HEK293 (cell line): ENCODE results near the gene COPG1.
A peak's percentile ranks its signal among the peaks of the same experiment; 100 is the strongest.

Experiments
- CTCF ChIA-PET: fragments of 350-600 bp; formaldehyde crosslinking; extraction: SDS; loops from one replicate; lab custom pipeline; 2021; ENCODE audit warnings: antibody characterized with exemption; lab: Yijun Ruan, JAX
- POLR2A ChIA-PET: fragments of 300-600 bp; formaldehyde crosslinking; extraction: SDS; loops from one replicate; lab custom pipeline; 2020; ENCODE audit warnings: antibody characterized with exemption, inconsistent platforms; lab: Yijun Ruan, JAX
- H3K27ac ChIP-seq: fragments of 200-500 bp; sonication (Bioruptor generic); 2 replicates; pipeline ENCODE4 v1.5.1; 2014; ENCODE audit warnings: low read depth, low read length, control low read depth, inconsistent platforms; ENCODE audit errors: extremely low read depth
- H3K36me3 ChIP-seq, 2 experiments: fragments of 200-500 bp in 1 of 2; sonication (Bioruptor generic) in 1 of 2; 1 replicate in 1 of 2; 2 replicates in 1 of 2; pipeline ENCODE4 v1.5.1; 2014 to 2017; ENCODE audit warnings: inconsistent platforms in 2 of 2, low read length in 2 of 2; ENCODE audit not compliant: control insufficient read depth in 2 of 2, insufficient read depth in 1 of 2
- H3K4me1 ChIP-seq: fragments of 200-500 bp; sonication (Bioruptor generic); 2 replicates; pipeline ENCODE4 v1.5.1; 2014; ENCODE audit warnings: mild to moderate bottlenecking, low read length, inconsistent platforms; ENCODE audit not compliant: control insufficient read depth, insufficient read depth
- H3K4me3 ChIP-seq: 2 replicates; pipeline ENCODE4 v1.5.1; 2011; ENCODE audit warnings: low read depth, mild to moderate bottlenecking, control low read depth, low read length, moderate library complexity
- H3K9me3 ChIP-seq: fragments of 200-500 bp; sonication (Bioruptor generic); 2 replicates; pipeline ENCODE4 v1.5.1; 2014; ENCODE audit warnings: low read depth, low read length, inconsistent platforms; ENCODE audit not compliant: control insufficient read depth, insufficient read depth
- GLIS1 ChIP-seq: fragments of 450-650 bp; formaldehyde crosslinking; IDR thresholded peaks from 2 replicates; pipeline ENCODE4 v1.5.1; 2016; ENCODE audit warnings: missing biosample characterization, missing genetic modification characterization
- TRIM28 ChIP-seq: IDR thresholded peaks from 2 replicates; pipeline ENCODE4 v1.6.1; 2011; ENCODE audit warnings: low read length, control low read depth, borderline replicate concordance
- ZFP3 ChIP-seq: fragments of 450-650 bp; formaldehyde crosslinking; IDR thresholded peaks from 2 replicates; pipeline ENCODE4 v1.5.1; 2016; ENCODE audit warnings: low read depth, missing biosample characterization, missing genetic modification characterization
- ZNF112 ChIP-seq: fragments of 450-650 bp; formaldehyde crosslinking; IDR thresholded peaks from 2 replicates; pipeline ENCODE4 v1.5.0; 2017; ENCODE audit warnings: missing biosample characterization, missing genetic modification characterization
- ZNF146 ChIP-seq: fragments of 450-650 bp; formaldehyde crosslinking; IDR thresholded peaks from 2 replicates; pipeline ENCODE4 v1.5.1; 2016; ENCODE audit warnings: missing biosample characterization, missing genetic modification characterization
- ZNF221 ChIP-seq: fragments of 450-650 bp; formaldehyde crosslinking; IDR thresholded peaks from 2 replicates; pipeline ENCODE4 v1.5.1; 2017; ENCODE audit warnings: missing biosample characterization, missing genetic modification characterization, borderline replicate concordance
- ZNF266 ChIP-seq: fragments of 450-650 bp; formaldehyde crosslinking; IDR thresholded peaks from 2 replicates; pipeline ENCODE4 v1.5.1; 2016; ENCODE audit warnings: missing biosample characterization, missing genetic modification characterization, low read depth
- ZNF324 ChIP-seq: fragments of 450-650 bp; formaldehyde crosslinking; IDR thresholded peaks from 2 replicates; pipeline ENCODE4 v1.5.1; 2016; ENCODE audit warnings: missing biosample characterization, missing genetic modification characterization
- ZNF837 ChIP-seq: fragments of 450-650 bp; formaldehyde crosslinking; IDR thresholded peaks from 2 replicates; pipeline ENCODE4 v1.5.1; 2016; ENCODE audit warnings: missing biosample characterization, missing genetic modification characterization
- TF ChIP-seq, protein P1 (sequence below): fragments of 450-650 bp; formaldehyde crosslinking; IDR thresholded peaks from 2 replicates; pipeline ENCODE4 v1.5.1; 2016; ENCODE audit warnings: missing biosample characterization, missing genetic modification characterization
- TF ChIP-seq, protein P2 (sequence below): fragments of 450-650 bp; formaldehyde crosslinking; IDR thresholded peaks from 2 replicates; pipeline ENCODE4 v1.5.1; 2017; ENCODE audit warnings: missing biosample characterization, missing genetic modification characterization
- TF ChIP-seq, protein P3 (sequence below): fragments of 450-650 bp; formaldehyde crosslinking; conservative IDR thresholded peaks from 2 replicates; pipeline ENCODE4 v1.5.1; 2016; ENCODE audit warnings: low read depth, missing biosample characterization, missing genetic modification characterization
- TF ChIP-seq, protein P4 (sequence below): sonication (generic); formaldehyde crosslinking; IDR thresholded peaks from 2 replicates; pipeline ENCODE4 v1.8.1; 2022; ENCODE audit warnings: mild to moderate bottlenecking, moderate library complexity, missing genetic modification reagents
- TF ChIP-seq, protein P5 (sequence below): fragments of 450-650 bp; formaldehyde crosslinking; IDR thresholded peaks from 2 replicates; pipeline ENCODE4 v1.5.1; 2016; ENCODE audit warnings: missing biosample characterization, missing genetic modification characterization

COPG1 gene

DNA sequence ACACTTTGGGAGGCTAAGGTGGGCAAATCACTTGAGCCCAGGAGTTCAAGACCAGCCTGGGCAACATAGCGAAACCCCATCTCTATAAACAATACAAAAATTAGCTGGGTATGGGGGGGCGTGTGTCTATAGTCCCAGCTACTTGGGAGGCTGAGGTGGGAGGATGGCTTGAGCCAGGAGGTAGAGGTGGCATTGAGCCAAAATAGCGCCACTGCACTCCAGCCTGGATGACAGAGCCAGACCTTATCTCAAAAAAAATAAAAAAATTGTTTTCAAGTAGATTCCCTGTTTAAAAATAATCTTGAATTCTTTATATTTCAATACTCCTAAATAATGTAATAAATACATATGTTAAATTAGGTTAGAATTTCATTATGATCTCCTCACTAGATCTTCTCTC is 39.0 kb downstream of the COPG1 start:
- H3K36me3 ChIP-seq, result peaks cover 17 to 77% of the 10 kb centered on the region in 2 experiments; a peak in 2 of 3 replicates
- TF ChIP-seq GLIS1 (peak; percentile 45; the same call in 1 of the 2 replicates), ZNF221 (tag by site-specific recombination) (no peak)
- no peak overlapping the region for H3K4me3 ChIP-seq
- H3K27ac ChIP-seq, result no peak overlapping the region
- H3K4me1 ChIP-seq, result no peaks in the 10 kb centered on the region
- no peaks in the 10 kb centered on the region for H3K9me3 ChIP-seq
- POLR2A ChIA-PET, result no interaction called here
- CTCF ChIA-PET, result interaction anchor here (0.5 to 1.0 kb wide), 2 partner anchors 9 to 1444 kb away, joined by 3 to 4 read pairs; no protein-coding TSS in a partner anchor

DNA sequence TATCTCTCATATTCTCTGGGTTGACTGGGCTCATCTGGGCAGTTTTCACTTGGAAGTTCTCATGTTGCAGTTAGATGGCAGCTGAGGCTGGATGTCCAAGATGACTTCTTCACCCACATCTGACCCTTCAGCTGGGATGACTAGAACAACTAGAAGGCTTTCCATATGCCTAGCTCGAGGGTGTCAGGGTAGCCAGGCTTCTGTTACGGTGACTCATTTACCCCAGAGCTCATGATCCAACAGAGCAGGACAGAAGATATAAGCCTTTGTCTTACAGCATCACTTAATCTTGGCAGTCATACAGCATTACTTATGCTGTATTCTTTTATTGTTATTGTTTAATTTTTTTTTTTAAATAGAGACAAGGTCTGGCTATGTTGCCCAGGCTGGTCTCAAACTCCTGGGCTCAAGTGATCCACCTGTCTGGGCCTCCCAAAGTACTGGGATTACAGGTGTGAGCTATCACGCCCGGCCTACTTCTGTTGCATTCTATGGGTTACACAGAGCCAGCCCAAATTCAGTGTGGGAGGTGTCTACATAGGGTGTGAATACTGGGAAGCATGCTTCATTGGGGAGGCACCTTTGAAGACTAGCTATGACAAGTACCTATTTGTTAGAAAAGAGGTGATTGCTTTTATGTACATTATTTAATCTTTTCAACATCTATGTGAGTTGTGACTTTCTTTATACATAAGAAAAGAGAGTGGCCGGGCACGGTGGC is 40.0 kb downstream of the COPG1 start:
- no peaks in the 10 kb centered on the region for H3K9me3 ChIP-seq
- ChIA-PET POLR2A (no interaction called here), CTCF (interaction anchor here (0.9 to 1.0 kb wide), 2 partner anchors 8 to 95 kb away, joined by 3 read pairs; no protein-coding TSS in a partner anchor)
- H3K36me3 ChIP-seq, result peaks cover 24 to 73% of the 10 kb centered on the region in 2 experiments; a peak in 2 of 3 replicates
- no peak for TF ChIP-seq ZNF837 (tag by site-specific recombination)
- TF ChIP-seq ZNF112 (tag by site-specific recombination), result no peak
- TF ChIP-seq, protein P1, sequence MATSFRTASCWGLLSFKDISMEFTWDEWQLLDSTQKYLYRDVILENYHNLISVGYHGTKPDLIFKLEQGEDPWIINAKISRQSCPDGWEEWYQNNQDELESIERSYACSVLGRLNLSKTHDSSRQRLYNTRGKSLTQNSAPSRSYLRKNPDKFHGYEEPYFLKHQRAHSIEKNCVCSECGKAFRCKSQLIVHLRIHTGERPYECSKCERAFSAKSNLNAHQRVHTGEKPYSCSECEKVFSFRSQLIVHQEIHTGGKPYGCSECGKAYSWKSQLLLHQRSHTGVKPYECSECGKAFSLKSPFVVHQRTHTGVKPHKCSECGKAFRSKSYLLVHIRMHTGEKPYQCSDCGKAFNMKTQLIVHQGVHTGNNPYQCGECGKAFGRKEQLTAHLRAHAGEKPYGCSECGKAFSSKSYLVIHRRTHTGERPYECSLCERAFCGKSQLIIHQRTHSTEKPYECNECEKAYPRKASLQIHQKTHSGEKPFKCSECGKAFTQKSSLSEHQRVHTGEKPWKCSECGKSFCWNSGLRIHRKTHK, result no peak
- no peak for TF ChIP-seq TRIM28
- TF ChIP-seq, protein P2, sequence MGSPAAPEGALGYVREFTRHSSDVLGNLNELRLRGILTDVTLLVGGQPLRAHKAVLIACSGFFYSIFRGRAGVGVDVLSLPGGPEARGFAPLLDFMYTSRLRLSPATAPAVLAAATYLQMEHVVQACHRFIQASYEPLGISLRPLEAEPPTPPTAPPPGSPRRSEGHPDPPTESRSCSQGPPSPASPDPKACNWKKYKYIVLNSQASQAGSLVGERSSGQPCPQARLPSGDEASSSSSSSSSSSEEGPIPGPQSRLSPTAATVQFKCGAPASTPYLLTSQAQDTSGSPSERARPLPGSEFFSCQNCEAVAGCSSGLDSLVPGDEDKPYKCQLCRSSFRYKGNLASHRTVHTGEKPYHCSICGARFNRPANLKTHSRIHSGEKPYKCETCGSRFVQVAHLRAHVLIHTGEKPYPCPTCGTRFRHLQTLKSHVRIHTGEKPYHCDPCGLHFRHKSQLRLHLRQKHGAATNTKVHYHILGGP (tag by site-specific recombination), result no peak
- no peak for TF ChIP-seq ZNF324
- TF ChIP-seq, protein P3, sequence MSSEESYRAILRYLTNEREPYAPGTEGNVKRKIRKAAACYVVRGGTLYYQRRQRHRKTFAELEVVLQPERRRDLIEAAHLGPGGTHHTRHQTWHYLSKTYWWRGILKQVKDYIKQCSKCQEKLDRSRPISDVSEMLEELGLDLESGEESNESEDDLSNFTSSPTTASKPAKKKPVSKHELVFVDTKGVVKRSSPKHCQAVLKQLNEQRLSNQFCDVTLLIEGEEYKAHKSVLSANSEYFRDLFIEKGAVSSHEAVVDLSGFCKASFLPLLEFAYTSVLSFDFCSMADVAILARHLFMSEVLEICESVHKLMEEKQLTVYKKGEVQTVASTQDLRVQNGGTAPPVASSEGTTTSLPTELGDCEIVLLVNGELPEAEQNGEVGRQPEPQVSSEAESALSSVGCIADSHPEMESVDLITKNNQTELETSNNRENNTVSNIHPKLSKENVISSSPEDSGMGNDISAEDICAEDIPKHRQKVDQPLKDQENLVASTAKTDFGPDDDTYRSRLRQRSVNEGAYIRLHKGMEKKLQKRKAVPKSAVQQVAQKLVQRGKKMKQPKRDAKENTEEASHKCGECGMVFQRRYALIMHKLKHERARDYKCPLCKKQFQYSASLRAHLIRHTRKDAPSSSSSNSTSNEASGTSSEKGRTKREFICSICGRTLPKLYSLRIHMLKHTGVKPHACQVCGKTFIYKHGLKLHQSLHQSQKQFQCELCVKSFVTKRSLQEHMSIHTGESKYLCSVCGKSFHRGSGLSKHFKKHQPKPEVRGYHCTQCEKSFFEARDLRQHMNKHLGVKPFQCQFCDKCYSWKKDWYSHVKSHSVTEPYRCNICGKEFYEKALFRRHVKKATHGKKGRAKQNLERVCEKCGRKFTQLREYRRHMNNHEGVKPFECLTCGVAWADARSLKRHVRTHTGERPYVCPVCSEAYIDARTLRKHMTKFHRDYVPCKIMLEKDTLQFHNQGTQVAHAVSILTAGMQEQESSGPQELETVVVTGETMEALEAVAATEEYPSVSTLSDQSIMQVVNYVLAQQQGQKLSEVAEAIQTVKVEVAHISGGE (tag by site-specific recombination), result no peak
- TF ChIP-seq, protein P4, sequence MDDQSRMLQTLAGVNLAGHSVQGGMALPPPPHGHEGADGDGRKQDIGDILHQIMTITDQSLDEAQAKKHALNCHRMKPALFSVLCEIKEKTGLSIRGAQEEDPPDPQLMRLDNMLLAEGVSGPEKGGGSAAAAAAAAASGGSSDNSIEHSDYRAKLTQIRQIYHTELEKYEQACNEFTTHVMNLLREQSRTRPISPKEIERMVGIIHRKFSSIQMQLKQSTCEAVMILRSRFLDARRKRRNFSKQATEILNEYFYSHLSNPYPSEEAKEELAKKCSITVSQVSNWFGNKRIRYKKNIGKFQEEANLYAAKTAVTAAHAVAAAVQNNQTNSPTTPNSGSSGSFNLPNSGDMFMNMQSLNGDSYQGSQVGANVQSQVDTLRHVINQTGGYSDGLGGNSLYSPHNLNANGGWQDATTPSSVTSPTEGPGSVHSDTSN (CRISPR knock-in tag), result no peak
- TF ChIP-seq ZFP3 (tag by site-specific recombination), result no peak
- no peak overlapping the region for H3K27ac ChIP-seq
- no peaks in the 10 kb centered on the region for H3K4me1 ChIP-seq
- no peak overlapping the region for H3K4me3 ChIP-seq

DNA sequence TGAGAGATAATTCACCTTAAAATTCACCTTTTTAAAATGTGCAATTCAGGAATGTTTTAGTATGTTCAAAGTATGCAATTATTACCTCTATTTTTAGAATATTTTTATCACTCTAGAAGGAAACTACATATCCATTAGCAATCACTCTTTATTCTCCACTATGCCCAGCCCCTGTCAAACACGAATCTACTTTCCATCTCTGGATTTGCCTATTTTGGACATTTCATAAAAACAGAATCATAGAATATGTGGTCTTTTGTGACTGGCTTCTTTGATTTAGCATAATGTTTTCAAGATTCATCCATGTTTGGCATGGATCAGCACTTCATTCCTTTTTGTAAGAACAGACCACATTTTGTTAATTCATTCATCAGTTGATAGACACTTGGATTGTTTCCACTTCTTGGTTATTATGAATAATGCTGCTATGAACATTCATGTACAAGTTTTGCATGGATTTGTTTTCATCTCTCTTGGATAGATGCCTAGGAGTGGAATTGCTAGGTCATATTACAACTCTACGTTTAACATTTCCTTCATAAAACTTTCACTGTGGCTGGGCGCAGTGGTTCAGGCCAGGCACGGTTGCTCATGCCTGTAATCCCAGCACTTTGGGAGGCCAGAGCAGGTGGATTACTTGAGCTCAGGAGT is 42.0 kb downstream of the COPG1 start:
- CTCF ChIA-PET, result interaction anchor here (0.6 kb wide), 1 partner anchor 995 kb away, joined by 3 read pairs; no protein-coding TSS in a partner anchor
- H3K4me3 ChIP-seq, result no peak overlapping the region
- POLR2A ChIA-PET, result interaction anchor here (0.7 kb wide), 1 partner anchor 11 kb away, joined by 3 read pairs; no protein-coding TSS in a partner anchor
- H3K27ac ChIP-seq, result no peak overlapping the region
- no peaks in the 10 kb centered on the region for H3K4me1 ChIP-seq
- no peaks in the 10 kb centered on the region for H3K9me3 ChIP-seq
- H3K36me3 ChIP-seq, result peaks cover 28 to 80% of the 10 kb centered on the region in 2 experiments; a peak in 2 of 3 replicates
- TF ChIP-seq ZNF146 (tag by site-specific recombination) (no peak), ZNF266 (tag by site-specific recombination) (no peak), TRIM28 (no peak)
- TF ChIP-seq, protein P5, sequence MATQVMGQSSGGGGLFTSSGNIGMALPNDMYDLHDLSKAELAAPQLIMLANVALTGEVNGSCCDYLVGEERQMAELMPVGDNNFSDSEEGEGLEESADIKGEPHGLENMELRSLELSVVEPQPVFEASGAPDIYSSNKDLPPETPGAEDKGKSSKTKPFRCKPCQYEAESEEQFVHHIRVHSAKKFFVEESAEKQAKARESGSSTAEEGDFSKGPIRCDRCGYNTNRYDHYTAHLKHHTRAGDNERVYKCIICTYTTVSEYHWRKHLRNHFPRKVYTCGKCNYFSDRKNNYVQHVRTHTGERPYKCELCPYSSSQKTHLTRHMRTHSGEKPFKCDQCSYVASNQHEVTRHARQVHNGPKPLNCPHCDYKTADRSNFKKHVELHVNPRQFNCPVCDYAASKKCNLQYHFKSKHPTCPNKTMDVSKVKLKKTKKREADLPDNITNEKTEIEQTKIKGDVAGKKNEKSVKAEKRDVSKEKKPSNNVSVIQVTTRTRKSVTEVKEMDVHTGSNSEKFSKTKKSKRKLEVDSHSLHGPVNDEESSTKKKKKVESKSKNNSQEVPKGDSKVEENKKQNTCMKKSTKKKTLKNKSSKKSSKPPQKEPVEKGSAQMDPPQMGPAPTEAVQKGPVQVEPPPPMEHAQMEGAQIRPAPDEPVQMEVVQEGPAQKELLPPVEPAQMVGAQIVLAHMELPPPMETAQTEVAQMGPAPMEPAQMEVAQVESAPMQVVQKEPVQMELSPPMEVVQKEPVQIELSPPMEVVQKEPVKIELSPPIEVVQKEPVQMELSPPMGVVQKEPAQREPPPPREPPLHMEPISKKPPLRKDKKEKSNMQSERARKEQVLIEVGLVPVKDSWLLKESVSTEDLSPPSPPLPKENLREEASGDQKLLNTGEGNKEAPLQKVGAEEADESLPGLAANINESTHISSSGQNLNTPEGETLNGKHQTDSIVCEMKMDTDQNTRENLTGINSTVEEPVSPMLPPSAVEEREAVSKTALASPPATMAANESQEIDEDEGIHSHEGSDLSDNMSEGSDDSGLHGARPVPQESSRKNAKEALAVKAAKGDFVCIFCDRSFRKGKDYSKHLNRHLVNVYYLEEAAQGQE, result no peak
